ENCODE results near the gene CSNK1D. TPM values are rescaled to one million over a fixed set of nuclear protein-coding genes. Genes with fewer than 3 reads are reported as not detected.
A peak's percentile ranks its signal among the peaks of the same experiment; 100 is the strongest.

Gene CSNK1D
- polyA plus RNA-seq, 1 donor: 63.5 TPM

GRCh38 chr17:82295472-82295814, 21.9 kb upstream of the CSNK1D start:
- no peak for DNase-seq (ENCODE audit: low read depth)

GRCh38 chr17:82294064-82294773, 20.7 kb upstream of the CSNK1D start:
- no peak for DNase-seq (ENCODE audit: low read depth)

- DNase-seq (ENCODE audit: low read depth): peak; percentile 96
Measured at GRCh38 chr17:82292251-82293154, 19.0 kb upstream of the CSNK1D start.

- no peak for DNase-seq (ENCODE audit: low read depth)
Measured at GRCh38 chr17:82291582-82292250, 18.2 kb upstream of the CSNK1D start.

- no peak for DNase-seq (ENCODE audit: low read depth)
Measured at GRCh38 chr17:82287868-82288801, 14.6 kb upstream of the CSNK1D start.

- no peak for DNase-seq (ENCODE audit: low read depth)
Measured at GRCh38 chr17:82287013-82287867, 13.7 kb upstream of the CSNK1D start.

GRCh38 chr17:82285141-82285540, 11.6 kb upstream of the CSNK1D start:
- DNase-seq (ENCODE audit: low read depth): no peak

GRCh38 chr17:82283208-82283749, 9.8 kb upstream of the CSNK1D start:
- no peak for DNase-seq (ENCODE audit: low read depth)

GRCh38 chr17:82282239-82283207, 9.0 kb upstream of the CSNK1D start:
- DNase-seq (ENCODE audit: low read depth): no peak

GRCh38 chr17:82281502-82282238, 8.2 kb upstream of the CSNK1D start:
- no peak for DNase-seq (ENCODE audit: low read depth)

- DNase-seq (ENCODE audit: low read depth): no peak
Measured at GRCh38 chr17:82281076-82281475, 7.6 kb upstream of the CSNK1D start.

- no peak for DNase-seq (ENCODE audit: low read depth)
Measured at GRCh38 chr17:82280537-82280936, 7.0 kb upstream of the CSNK1D start.

GRCh38 chr17:82278786-82279391, 5.4 kb upstream of the CSNK1D start:
- no peak for DNase-seq (ENCODE audit: low read depth)

- no peak for DNase-seq (ENCODE audit: low read depth)
Measured at GRCh38 chr17:82278308-82278707, 4.8 kb upstream of the CSNK1D start.

- DNase-seq (ENCODE audit: low read depth): no peak
Measured at GRCh38 chr17:82277851-82278250, 4.4 kb upstream of the CSNK1D start.

GRCh38 chr17:82276938-82277337, 3.4 kb upstream of the CSNK1D start:
- DNase-seq (ENCODE audit: low read depth): no peak

GRCh38 chr17:82275326-82275725, 1.8 kb upstream of the CSNK1D start:
- DNase-seq (ENCODE audit: low read depth): no peak

Data from forelimb muscle (tissue), 1 donor.